Vagina (tissue), 2 donors: ENCODE measurements around the gene PTPRE.

Experiments used
- POLR2A ChIP-seq, 2 donors: fragments of 450-650 bp; IDR thresholded peaks; one replicate each; pipeline ENCODE4 v1.6.1; 2017; ENCODE audit warnings: antibody characterized with exemption in 2 of 2, mild to moderate bottlenecking in 2 of 2, moderate library complexity in 2 of 2
- TF ChIP-seq, protein P1 (sequence below), 3 experiments: fragments of 450-650 bp in 2 of 3; fragments of 200-600 bp in 1 of 3; sonication (generic) in 1 of 3; IDR thresholded peaks; one replicate each; pipeline ENCODE4 v1.5.1; 2017 to 2019; ENCODE audit warnings: antibody characterized with exemption in 3 of 3, mild to moderate bottlenecking in 2 of 3, moderate library complexity in 2 of 3

DNA sequence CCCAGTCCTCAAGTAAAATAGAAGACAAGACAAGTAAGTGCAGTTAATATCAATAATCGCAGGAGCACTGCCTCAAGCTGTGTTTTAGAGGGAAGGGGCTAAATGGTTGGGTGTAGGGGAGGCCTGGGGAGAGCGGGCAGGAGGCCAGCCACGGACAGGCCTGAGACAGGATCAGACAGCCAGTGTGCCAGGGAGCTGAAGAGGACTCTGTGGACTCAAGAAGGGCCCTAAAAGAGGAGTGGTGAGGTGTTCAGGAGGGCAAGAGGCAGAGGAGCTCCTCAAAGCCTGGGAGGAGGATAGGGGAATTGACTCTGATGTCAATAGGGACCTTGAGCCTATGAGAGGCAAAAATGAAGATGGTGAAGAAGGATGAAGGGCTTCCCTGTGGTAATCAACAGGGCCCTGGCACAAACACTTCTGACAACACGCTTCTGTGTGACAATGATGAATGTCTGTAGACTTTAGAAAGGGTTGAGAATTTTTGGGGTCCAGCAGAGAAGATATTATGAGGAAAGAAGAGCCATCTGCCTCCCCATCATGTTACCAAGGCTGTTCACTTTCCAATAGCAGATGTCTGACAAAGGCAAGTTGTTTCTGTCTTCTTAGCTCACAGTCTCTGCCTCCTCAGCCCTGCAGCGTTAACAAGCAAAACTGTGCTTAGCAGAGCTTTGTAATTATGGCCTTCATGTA, 2.4 kb upstream of the PTPRE start:
- TF ChIP-seq, protein P1, sequence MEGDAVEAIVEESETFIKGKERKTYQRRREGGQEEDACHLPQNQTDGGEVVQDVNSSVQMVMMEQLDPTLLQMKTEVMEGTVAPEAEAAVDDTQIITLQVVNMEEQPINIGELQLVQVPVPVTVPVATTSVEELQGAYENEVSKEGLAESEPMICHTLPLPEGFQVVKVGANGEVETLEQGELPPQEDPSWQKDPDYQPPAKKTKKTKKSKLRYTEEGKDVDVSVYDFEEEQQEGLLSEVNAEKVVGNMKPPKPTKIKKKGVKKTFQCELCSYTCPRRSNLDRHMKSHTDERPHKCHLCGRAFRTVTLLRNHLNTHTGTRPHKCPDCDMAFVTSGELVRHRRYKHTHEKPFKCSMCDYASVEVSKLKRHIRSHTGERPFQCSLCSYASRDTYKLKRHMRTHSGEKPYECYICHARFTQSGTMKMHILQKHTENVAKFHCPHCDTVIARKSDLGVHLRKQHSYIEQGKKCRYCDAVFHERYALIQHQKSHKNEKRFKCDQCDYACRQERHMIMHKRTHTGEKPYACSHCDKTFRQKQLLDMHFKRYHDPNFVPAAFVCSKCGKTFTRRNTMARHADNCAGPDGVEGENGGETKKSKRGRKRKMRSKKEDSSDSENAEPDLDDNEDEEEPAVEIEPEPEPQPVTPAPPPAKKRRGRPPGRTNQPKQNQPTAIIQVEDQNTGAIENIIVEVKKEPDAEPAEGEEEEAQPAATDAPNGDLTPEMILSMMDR (IDR thresholded peaks at IDR 0.05): no peak
- no peak for TF ChIP-seq POLR2A (IDR thresholded peaks at IDR 0.05)
